ENCODE data around the gene GSE1. TPM values are rescaled to one million over a fixed set of nuclear protein-coding genes. Genes with fewer than 3 reads are reported as not detected.

Gene GSE1
- total and polyA plus RNA-seq, 9 donors = 32.9 to 212 (median 91.4) TPM

- Histone ChIP-seq H3K36me3 (no peaks in the 10 kb centered on the region), H3K27me3 (no peaks in the 10 kb centered on the region), H3K9me3 (no peaks in the 10 kb centered on the region), H3K4me1 (ENCODE audit: insufficient read depth) (no peaks in the 10 kb centered on the region), H3K4me3 (no peak overlapping the region), H3K27ac (no peak overlapping the region)
- intact Hi-C loops (cut with DNase I) = no loop called here
- TF ChIP-seq EP300 (IDR thresholded peaks at IDR 0.05) = no peak
- TF ChIP-seq CTCF (IDR thresholded peaks at IDR 0.05) = no peak
- TF ChIP-seq POLR2A (IDR thresholded peaks at IDR 0.05) = no peak
- 91 to 94% (median 94%) methylated on average over 38 of the region's 38 CpGs for whole genome bisulfite sequencing, 3 donors
- peak in 1 of 5 donors; percentile 23 for DNase-seq
Measured at GRCh38 chr16:85662976-85663830, 50.1 kb downstream of the GSE1 start.

- DNase-seq = peak; percentile 70 to 88 (median 79)
- no peaks in the 10 kb centered on the region for H3K27me3 ChIP-seq
- intact Hi-C loops (cut with DNase I) = no loop called here
- no peaks in the 10 kb centered on the region for H3K36me3 ChIP-seq
- no peak overlapping the region for H3K27ac ChIP-seq
- no peaks in the 10 kb centered on the region for H3K4me1 ChIP-seq (ENCODE audit: insufficient read depth)
- no peak for TF ChIP-seq POLR2A (IDR thresholded peaks at IDR 0.05)
- no peak for TF ChIP-seq EP300 (IDR thresholded peaks at IDR 0.05)
- no peak for TF ChIP-seq CTCF (IDR thresholded peaks at IDR 0.05)
- H3K9me3 ChIP-seq = no peaks in the 10 kb centered on the region
- WGBS, 3 donors = 30 to 44% (median 36%) methylated on average over 11 to 12 of the region's 12 CpGs
- no peak overlapping the region for H3K4me3 ChIP-seq
Measured at GRCh38 chr16:85663891-85664321, 50.8 kb downstream of the GSE1 start.

GRCh38 chr16:85664580-85665372, 51.7 kb downstream of the GSE1 start:
- no peak for TF ChIP-seq EP300 (IDR thresholded peaks at IDR 0.05)
- no peak for TF ChIP-seq CTCF (IDR thresholded peaks at IDR 0.05)
- no peak for TF ChIP-seq POLR2A (IDR thresholded peaks at IDR 0.05)
- intact Hi-C loops (cut with DNase I) = no loop called here
- WGBS, 3 donors = 93 to 95% (median 94%) methylated on average over 27 of the region's 27 CpGs
- H3K27ac ChIP-seq = no peak overlapping the region
- H3K27me3 ChIP-seq = no peaks in the 10 kb centered on the region
- H3K4me1 ChIP-seq (ENCODE audit: insufficient read depth) = no peaks in the 10 kb centered on the region
- H3K9me3 ChIP-seq = no peaks in the 10 kb centered on the region
- peak in 1 of 5 donors; percentile 23 for DNase-seq
- no peaks in the 10 kb centered on the region for H3K36me3 ChIP-seq
- no peak overlapping the region for H3K4me3 ChIP-seq

GRCh38 chr16:85665373-85665740, 52.2 kb downstream of the GSE1 start:
- Histone ChIP-seq H3K36me3 (no peaks in the 10 kb centered on the region), H3K9me3 (no peaks in the 10 kb centered on the region)
- 91 to 95% (median 93%) methylated on average over 12 of the region's 12 CpGs for WGBS, 3 donors

More at GRCh38 chr16:85665373-85665740, 52.2 kb downstream of the GSE1 start:
- intact Hi-C loops (cut with DNase I) = no loop called here
- Histone ChIP-seq H3K27ac (no peak overlapping the region), H3K27me3 (no peaks in the 10 kb centered on the region), H3K4me3 (no peak overlapping the region), H3K4me1 (ENCODE audit: insufficient read depth) (no peaks in the 10 kb centered on the region)
- no peak for TF ChIP-seq EP300 (IDR thresholded peaks at IDR 0.05)
- no peak for TF ChIP-seq POLR2A (IDR thresholded peaks at IDR 0.05)
- TF ChIP-seq CTCF (IDR thresholded peaks at IDR 0.05) = no peak
- no peak for DNase-seq
